GM12801 (cell line): ENCODE data around the gene SYNPO2.

Source experiments
- TF ChIP-seq, protein P1 (sequence below): IDR thresholded peaks from one replicate; pipeline ENCODE4 v1.5.1; 2011; ENCODE audit warnings: control low read depth; ENCODE audit not compliant: insufficient read length; ENCODE audit errors: extremely low read depth

Gene SYNPO2

GRCh38 chr4:118985170-118986000 is 96.7 kb downstream of the SYNPO2 start:
- TF ChIP-seq, protein P1, sequence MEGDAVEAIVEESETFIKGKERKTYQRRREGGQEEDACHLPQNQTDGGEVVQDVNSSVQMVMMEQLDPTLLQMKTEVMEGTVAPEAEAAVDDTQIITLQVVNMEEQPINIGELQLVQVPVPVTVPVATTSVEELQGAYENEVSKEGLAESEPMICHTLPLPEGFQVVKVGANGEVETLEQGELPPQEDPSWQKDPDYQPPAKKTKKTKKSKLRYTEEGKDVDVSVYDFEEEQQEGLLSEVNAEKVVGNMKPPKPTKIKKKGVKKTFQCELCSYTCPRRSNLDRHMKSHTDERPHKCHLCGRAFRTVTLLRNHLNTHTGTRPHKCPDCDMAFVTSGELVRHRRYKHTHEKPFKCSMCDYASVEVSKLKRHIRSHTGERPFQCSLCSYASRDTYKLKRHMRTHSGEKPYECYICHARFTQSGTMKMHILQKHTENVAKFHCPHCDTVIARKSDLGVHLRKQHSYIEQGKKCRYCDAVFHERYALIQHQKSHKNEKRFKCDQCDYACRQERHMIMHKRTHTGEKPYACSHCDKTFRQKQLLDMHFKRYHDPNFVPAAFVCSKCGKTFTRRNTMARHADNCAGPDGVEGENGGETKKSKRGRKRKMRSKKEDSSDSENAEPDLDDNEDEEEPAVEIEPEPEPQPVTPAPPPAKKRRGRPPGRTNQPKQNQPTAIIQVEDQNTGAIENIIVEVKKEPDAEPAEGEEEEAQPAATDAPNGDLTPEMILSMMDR, result no peak

DNA sequence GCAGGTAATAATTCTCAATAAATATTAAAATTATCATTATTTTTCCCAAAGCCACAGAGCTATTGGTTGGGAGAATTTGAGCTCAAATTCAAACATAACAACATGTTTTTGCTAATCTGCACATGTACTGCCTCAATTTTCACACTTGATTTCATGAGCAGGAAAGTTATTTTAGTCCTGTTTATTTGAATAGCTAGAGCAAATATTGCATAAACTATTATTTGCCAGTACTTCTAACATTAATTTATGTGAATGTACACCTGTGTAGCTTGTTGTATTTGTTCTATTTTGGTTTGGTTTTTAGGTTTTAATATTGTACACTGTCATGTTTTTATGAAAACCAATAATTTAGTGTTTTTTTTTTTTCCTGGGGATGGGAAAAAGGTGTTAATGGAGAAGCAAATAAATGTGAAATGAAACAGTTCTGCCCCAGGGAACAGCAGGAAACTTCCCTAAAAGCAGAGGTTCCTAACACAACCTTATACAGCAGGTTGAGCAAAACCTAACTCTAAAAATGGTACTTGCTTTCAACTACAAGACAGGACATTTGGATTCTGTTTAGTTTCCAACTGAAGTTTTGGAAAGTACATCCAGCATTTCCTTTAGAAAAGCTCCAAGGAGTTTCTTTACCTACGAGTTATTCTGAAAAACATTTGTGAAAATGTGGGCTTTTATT is 99.4 kb downstream of the SYNPO2 start:
- TF ChIP-seq, protein P1, result no peak

GRCh38 chr4:118988635-118988972 is 100.0 kb downstream of the SYNPO2 start:
- TF ChIP-seq, protein P1, result no peak

DNA sequence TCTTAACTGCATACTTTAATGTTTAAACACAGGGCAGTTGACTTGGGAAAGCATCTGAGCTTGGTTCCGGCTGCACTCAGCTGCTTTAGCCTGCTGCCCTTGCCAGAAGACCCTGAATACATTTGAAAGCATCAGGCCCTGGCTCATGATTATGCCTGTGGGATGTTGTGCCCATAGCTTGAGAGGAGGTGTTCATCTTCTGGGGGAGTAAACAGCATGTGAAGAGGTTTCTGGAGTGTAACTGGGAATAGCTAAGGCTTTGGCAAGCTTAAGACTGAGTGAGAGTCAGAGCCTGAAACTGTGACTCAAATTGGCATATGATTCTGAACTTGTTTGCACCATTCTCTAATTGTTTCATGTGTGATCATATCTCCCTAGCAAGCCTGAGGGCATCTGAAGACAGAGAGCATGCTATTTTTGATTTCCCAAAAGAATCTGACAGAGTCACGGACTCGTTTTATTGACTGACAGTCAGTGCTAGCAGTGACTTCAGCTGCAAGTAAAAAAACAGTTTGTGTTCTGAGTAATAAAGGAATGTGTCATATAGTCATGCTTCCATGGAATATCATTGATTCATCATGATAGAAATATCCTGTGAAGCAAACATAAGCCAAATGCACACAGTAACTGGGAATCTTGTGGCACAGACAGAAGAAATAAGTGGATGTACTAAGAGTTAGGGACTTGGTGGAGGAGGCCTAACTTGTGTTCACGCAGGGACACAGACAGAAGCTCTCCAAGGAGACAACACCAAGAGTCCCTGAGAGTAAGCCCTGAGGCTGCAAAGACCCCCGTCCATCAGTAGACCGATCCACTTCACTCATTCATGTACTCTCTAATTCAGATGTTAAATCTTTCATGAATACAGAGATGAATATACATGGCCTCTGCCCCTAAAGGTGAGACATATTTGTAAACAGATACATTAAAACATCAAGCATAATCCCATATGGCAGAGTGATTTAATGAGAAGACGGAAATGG is 100.7 kb downstream of the SYNPO2 start:
- TF ChIP-seq, protein P1, result no peak

DNA sequence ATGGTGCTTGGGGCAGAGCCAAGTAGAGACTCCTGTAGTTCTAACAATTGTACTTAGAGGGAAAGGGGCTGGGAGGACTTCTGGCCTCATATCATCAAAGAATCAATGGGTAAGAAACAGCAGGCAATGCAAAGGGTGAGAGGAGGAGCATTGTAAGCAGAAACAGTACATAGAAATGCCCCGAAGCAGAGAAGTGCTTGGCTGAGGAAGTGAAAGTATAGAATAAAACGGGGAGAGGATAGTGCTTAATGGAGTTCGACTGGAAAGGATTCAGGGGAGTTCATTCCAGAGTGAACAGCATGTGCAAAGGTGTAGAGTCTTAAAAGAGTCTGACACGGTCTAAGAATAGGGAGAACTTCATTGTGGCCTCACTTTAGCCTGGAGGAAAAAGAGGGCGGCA is 103.0 kb downstream of the SYNPO2 start:
- TF ChIP-seq, protein P1, result no peak

DNA sequence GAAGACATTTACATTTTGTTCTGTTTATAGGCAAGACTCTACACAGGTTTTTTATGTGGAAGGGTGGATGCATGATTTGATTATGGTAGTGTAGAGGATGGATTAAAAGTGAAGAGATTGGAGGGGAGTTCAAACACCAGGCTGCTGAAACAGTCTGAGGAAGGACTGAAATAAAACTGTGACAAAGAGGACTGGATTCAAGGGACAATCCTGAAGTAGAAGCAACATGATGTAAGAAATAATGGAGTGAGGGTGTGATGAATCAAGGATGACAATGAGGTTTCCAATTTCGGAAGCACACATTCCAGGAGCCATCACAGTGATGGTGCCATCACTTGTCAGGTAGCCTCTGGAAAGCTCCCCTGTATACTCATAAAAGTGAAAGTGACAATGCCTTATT is 103.5 kb downstream of the SYNPO2 start:
- TF ChIP-seq, protein P1, result no peak

DNA sequence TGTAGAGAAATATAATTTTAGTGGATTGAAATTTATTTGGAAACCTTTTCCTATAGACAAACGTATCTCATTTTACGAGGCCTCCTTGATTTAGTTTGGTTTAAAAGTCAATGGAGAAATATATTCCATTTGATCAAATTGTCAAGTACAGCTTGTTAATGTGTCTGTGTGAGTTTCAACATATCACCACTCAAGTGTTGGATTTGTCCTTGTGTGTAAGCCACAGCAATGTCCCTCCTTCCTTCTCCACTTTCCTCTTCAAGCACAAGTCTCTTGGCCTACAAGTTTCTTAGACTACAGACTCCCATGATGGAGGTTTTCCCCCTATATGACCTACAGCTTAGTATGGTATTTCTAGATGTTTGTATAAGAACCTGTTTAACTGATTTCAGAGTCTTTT is 104.7 kb downstream of the SYNPO2 start:
- TF ChIP-seq, protein P1, result no peak
